HepG2 (cell line): ENCODE results near the gene NEDD4L.

Experiments
- ATF4 ChIP-seq, 2 experiments: fragments of 450-650 bp in 1 of 2; sonication (generic) in 1 of 2; formaldehyde crosslinking; IDR thresholded peaks; 2 replicates each; pipeline versions ENCODE4 v1.5.0 to v1.8.0; 2020 to 2022; ENCODE audit warnings: mild to moderate bottlenecking in 1 of 2, missing genetic modification reagents in 1 of 2
- CBX1 ChIP-seq: IDR thresholded peaks from one replicate; pipeline ENCODE4 v1.6.1; 2016; ENCODE audit warnings: antibody characterized with exemption, low read depth
- CTCF ChIP-seq: sonication (generic); formaldehyde crosslinking; IDR thresholded peaks from 2 replicates; pipeline ENCODE4 v1.5.0; 2020; ENCODE audit warnings: mild to moderate bottlenecking, missing genetic modification reagents, moderate library complexity
- ELK4 ChIP-seq: sonication (generic); formaldehyde crosslinking; IDR thresholded peaks from 2 replicates; pipeline ENCODE4 v1.9.0; 2021; ENCODE audit warnings: missing genetic modification reagents, borderline replicate concordance
- FOXP1 ChIP-seq, 2 experiments: fragments of 450-650 bp in 1 of 2; IDR thresholded peaks; 2 replicates each; pipeline ENCODE4 v1.6.1; 2017 to 2018; ENCODE audit warnings: antibody characterized with exemption in 1 of 2
- JUN ChIP-seq: sonication (generic); formaldehyde crosslinking; IDR thresholded peaks from 2 replicates; pipeline ENCODE4 v1.4.0; 2020; ENCODE audit warnings: mild to moderate bottlenecking, missing genetic modification reagents
- PBX3 ChIP-seq: sonication (generic); formaldehyde crosslinking; IDR thresholded peaks from 2 replicates; pipeline ENCODE4 v1.8.1; 2023; ENCODE audit warnings: missing genetic modification reagents, inconsistent platforms, borderline replicate concordance
- RELA ChIP-seq: sonication (generic); formaldehyde crosslinking; IDR thresholded peaks from 2 replicates; pipeline ENCODE4 v1.4.0; 2020; ENCODE audit warnings: missing genetic modification reagents
- REST ChIP-seq, 2 experiments: IDR thresholded peaks; 2 replicates each; pipeline ENCODE4 v1.6.1; 2011 to 2012; ENCODE audit warnings: low read length in 2 of 2, borderline replicate concordance in 1 of 2, low read depth in 1 of 2, mild to moderate bottlenecking in 1 of 2, moderate library complexity in 1 of 2
- SNAPC4 ChIP-seq: sonication (generic); formaldehyde crosslinking; IDR thresholded peaks from 2 replicates; pipeline ENCODE4 v1.4.0; 2020; ENCODE audit warnings: mild to moderate bottlenecking, missing genetic modification reagents
- ZBTB37 ChIP-seq: sonication (generic); formaldehyde crosslinking; IDR thresholded peaks from 2 replicates; pipeline ENCODE4 v1.4.0; 2020; ENCODE audit warnings: mild to moderate bottlenecking, missing genetic modification reagents
- ZNF574 ChIP-seq: sonication (generic); formaldehyde crosslinking; IDR thresholded peaks from 2 replicates; pipeline ENCODE4 v1.4.0; 2020; ENCODE audit warnings: missing genetic modification reagents

GRCh38 chr18:58325494-58325893 is 281.5 kb downstream of the NEDD4L start:
- TF ChIP-seq ZBTB37 (no peak), RELA (no peak), CBX1 (no peak), FOXP1 (IDR thresholded peaks at IDR 0.05) (no peak), FOXP1 (CRISPR knock-in tag; IDR thresholded peaks at IDR 0.05) (no peak), ELK4 (CRISPR knock-in tag) (no peak), JUN (CRISPR knock-in tag) (no peak), SNAPC4 (CRISPR knock-in tag) (no peak), PBX3 (no peak), CTCF (CRISPR knock-in tag) (no peak), ATF4 (CRISPR knock-in tag; IDR thresholded peaks at IDR 0.05) (no peak), ZNF574 (no peak), REST (IDR thresholded peaks at IDR 0.05; ENCODE audit: borderline replicate concordance in 1 of 2, low read depth in 1 of 2, low read length in 2 of 2) (no peak)
